Measurements from ENCODE around the gene NCS1. TPM values are rescaled to one million over a fixed set of nuclear protein-coding genes. Genes with fewer than 3 reads are reported as not detected.

NCS1 gene
- total RNA-seq, 2 donors from 2014 or later: 3.8 to 21.3 TPM

GRCh38 chr9:130204341-130204740 is 32.1 kb downstream of the NCS1 start:
- Histone ChIP-seq H3K27ac (no peak overlapping the region), H3K9ac (ENCODE audit: low read depth in 2 of 2, low read length in 2 of 2) (no peak overlapping the region), H3K9me3 (no peaks in the 10 kb centered on the region), H3K4me1 (no peaks in the 10 kb centered on the region), H3K36me3 (no peaks in the 10 kb centered on the region), H3K4me3 (no peak overlapping the region), H3K27me3 (no peaks in the 10 kb centered on the region)
- no peak for DNase-seq
- intact Hi-C loops (cut with DNase I): no loop called here
- TF ChIP-seq, protein P1, sequence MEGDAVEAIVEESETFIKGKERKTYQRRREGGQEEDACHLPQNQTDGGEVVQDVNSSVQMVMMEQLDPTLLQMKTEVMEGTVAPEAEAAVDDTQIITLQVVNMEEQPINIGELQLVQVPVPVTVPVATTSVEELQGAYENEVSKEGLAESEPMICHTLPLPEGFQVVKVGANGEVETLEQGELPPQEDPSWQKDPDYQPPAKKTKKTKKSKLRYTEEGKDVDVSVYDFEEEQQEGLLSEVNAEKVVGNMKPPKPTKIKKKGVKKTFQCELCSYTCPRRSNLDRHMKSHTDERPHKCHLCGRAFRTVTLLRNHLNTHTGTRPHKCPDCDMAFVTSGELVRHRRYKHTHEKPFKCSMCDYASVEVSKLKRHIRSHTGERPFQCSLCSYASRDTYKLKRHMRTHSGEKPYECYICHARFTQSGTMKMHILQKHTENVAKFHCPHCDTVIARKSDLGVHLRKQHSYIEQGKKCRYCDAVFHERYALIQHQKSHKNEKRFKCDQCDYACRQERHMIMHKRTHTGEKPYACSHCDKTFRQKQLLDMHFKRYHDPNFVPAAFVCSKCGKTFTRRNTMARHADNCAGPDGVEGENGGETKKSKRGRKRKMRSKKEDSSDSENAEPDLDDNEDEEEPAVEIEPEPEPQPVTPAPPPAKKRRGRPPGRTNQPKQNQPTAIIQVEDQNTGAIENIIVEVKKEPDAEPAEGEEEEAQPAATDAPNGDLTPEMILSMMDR (IDR thresholded peaks at IDR 0.05): no peak

GRCh38 chr9:130204959-130205358 is 32.8 kb downstream of the NCS1 start:
- H3K9ac ChIP-seq (ENCODE audit: low read depth in 2 of 2, low read length in 2 of 2): no peak overlapping the region
- H3K27ac ChIP-seq: no peak overlapping the region
- H3K9me3 ChIP-seq: no peaks in the 10 kb centered on the region
- no peak overlapping the region for H3K4me3 ChIP-seq
- DNase-seq: no peak
- TF ChIP-seq, protein P1 (IDR thresholded peaks at IDR 0.05): no peak
- intact Hi-C loops (cut with DNase I): no loop called here
- no peaks in the 10 kb centered on the region for H3K36me3 ChIP-seq
- H3K27me3 ChIP-seq: no peaks in the 10 kb centered on the region
- no peaks in the 10 kb centered on the region for H3K4me1 ChIP-seq

DNA sequence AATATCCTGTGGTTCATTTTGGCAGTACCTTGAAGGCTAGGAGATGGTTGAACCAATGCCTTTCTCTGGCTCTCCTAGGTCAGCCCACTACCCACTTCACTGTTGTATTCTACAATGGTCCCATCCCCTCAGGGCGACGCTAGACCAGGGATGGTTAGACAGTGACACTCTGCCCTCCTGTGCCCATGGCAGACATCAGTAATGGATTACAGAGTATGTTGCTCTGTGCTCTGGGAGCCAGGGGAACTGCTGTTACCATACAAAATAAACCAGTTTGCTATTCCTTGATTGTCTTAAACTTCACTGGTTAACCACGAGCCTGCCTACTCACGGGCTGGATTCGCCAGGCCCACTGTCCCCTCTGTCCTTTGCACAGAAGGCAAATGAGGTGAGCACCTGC is 33.7 kb downstream of the NCS1 start:
- Histone ChIP-seq H3K4me3 (no peak overlapping the region), H3K9me3 (no peaks in the 10 kb centered on the region), H3K4me1 (no peaks in the 10 kb centered on the region), H3K36me3 (no peaks in the 10 kb centered on the region), H3K27me3 (no peaks in the 10 kb centered on the region), H3K27ac (no peak overlapping the region), H3K9ac (ENCODE audit: low read depth in 2 of 2, low read length in 2 of 2) (no peak overlapping the region)
- TF ChIP-seq, protein P1 (IDR thresholded peaks at IDR 0.05): no peak
- intact Hi-C loops (cut with DNase I): no loop called here
- no peak for DNase-seq

DNA sequence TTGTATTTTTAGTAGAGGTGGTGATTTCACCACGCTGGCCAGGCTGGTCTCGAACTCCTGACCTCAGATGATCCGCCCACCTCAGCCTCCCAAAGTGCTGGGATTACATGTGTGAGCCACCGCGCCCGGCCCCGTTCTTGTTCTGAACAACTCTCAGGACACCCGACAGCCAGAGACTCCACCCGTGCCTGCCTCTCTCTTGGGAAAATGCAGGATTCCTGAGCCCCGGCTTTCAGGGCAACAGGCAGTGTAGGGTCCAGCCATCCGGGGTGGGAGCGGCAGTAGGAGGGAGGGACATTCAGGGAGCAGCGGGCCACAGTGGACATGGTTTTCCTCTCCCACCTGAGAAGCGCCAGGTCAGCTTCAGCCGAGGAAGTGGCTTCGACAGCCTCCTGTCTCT is 34.4 kb downstream of the NCS1 start:
- no peaks in the 10 kb centered on the region for H3K4me1 ChIP-seq

DNA sequence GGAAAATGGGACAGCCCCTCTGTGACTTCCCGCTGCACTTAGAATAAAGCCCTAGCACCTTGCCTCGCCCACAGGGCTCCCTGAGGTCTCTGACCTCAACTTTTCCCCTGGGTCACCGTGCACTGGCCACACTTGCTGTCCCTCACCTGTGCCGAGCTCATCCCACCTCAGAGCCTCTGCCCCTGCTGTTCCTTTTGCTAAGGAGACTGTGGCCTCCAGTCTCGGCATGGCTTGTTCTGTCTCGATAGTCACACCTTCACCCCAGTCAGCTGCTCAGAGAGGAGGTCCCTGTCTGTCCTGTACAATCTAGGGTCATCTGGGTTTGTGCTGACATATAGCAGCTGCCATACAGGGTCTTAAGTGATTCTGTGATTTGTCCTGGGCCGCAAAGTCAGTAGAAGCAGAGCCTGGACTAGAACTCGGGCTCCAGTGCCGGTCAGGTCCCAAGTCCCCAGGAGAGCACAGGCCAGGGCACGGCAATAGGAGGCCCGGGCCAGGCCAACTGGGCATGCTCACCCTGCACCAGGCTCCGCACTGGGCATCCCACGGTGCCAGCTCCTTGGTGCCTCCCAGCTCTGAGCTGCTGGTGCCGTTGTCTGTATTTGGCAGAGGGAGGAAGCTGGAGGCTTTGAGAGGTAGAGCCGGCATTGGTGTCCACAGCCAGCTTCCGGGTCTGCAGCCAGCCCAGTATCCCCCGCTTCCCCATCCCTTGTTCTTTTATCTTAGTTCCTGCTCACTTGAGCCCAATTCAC is 35.2 kb downstream of the NCS1 start:
- H3K4me3 ChIP-seq: no peak overlapping the region
- no peak overlapping the region for H3K27ac ChIP-seq
- H3K4me1 ChIP-seq: no peaks in the 10 kb centered on the region
- H3K36me3 ChIP-seq: no peaks in the 10 kb centered on the region
- no peaks in the 10 kb centered on the region for H3K27me3 ChIP-seq
- no peaks in the 10 kb centered on the region for H3K9me3 ChIP-seq
- TF ChIP-seq, protein P1 (IDR thresholded peaks at IDR 0.05): no peak
- intact Hi-C loops (cut with DNase I): no loop called here
- H3K9ac ChIP-seq (ENCODE audit: low read depth in 2 of 2, low read length in 2 of 2): no peak overlapping the region
- DNase-seq: no peak

More for the DNA sequence above, 34.4 kb downstream of the NCS1 start:
- DNase-seq: no peak
- no peaks in the 10 kb centered on the region for H3K27me3 ChIP-seq
- intact Hi-C loops (cut with DNase I): no loop called here
- H3K9ac ChIP-seq (ENCODE audit: low read depth in 2 of 2, low read length in 2 of 2): no peak overlapping the region
- no peaks in the 10 kb centered on the region for H3K9me3 ChIP-seq
- no peak overlapping the region for H3K4me3 ChIP-seq
- TF ChIP-seq, protein P1 (IDR thresholded peaks at IDR 0.05): no peak
- H3K27ac ChIP-seq: no peak overlapping the region
- no peaks in the 10 kb centered on the region for H3K36me3 ChIP-seq

All from colonic mucosa (tissue), 4 donors.